ENCODE results near the gene RAMP3.

RAMP3 gene

DNA sequence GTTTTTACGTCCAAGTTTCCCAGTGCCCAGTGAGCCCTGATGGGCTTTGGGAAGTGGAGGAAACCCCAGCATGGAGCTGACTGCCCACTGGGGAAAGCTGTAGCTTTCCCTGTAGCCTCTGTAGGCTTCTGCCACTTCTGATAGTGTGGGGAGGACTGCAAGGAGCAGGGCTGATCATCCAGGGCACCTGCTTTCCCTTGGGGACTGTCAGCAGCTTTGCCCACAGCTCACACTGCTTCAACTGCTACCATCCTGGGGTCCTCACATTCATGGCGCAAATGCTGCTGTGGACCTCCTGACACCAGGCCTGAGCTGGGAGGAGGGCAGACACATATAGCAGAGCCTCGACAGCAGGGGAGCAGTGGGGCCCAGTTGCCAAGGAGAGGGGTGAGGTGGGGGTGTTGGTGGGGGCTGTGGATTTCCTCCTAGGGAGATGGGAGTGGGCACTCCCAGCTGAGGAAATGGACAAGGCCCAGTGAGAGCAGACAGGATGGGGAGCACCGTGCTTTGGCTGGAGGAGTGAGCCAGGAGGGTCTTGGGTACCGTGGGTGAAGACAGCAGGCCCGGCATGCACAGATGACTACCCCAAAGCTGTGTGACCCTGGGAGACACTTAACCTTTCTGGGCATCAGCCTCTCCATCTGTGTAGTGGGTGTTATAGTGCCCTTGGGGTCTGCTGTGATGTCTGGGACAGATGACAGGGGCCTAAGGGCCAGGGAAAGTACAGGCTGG lies 16.2 kb downstream of the RAMP3 start:
- DNase-seq = no peak
- in situ Hi-C loops (cut with MboI; ENCODE audit: low pct_unique_long_range_greater_than_20kb, low sequenced_read_pairs) = no loop called here

DNA sequence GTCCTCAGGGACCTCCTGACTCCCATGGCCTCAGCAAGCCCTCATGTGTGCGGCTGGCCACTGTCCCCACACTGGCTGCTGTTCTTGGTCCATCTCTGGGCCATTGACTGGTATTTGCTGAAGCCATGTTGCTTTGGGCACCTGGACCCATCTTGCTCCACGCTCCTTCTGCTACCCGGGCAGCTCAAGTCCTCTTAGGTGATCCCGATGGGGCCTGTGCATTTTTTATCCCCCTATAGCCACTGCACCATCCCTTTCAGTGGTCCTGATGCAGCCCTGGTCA lies 16.7 kb downstream of the RAMP3 start:
- in situ Hi-C loops (cut with MboI; ENCODE audit: low pct_unique_long_range_greater_than_20kb, low sequenced_read_pairs) = no loop called here
- no peak for DNase-seq

DNA sequence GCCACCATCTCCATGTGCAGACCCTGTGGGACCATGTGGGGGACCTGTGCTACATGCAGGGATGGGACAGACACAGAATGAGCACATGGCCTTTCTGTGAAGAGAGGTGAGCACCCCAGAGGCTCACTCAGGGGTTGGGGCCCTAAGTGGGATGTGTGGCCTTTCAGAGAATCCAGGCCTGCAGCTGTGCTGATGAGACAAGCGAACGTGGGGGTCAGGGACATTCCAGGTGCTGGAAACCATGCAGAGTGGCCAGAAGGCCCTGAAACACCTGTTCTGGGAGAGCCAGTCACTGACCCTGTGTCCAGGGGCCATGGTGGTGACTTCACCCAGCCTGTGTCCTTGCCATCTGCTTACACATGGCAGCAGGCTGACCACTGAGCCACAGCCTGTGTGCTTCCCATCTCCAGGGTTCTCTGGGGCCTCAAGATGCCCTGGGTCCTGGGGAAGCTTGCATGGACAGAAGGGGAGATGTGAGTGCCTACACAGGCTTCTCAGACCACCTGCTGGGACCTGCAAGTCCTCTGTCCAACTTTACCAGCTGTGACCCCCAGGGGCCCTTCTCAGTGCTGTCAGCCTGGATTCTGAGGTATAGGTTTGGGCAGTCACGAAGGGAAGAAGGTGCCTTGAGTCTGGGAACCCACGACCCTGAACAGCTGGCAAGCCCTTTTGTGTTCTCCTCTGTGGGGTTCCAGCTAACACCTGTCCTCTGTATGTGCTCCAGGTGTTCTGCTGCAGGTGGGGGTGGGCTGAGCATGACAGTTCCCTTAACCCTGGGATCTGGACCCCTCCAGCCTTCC lies 17.6 kb downstream of the RAMP3 start:
- no peak for DNase-seq
- in situ Hi-C loops (cut with MboI; ENCODE audit: low pct_unique_long_range_greater_than_20kb, low sequenced_read_pairs) = no loop called here

DNA sequence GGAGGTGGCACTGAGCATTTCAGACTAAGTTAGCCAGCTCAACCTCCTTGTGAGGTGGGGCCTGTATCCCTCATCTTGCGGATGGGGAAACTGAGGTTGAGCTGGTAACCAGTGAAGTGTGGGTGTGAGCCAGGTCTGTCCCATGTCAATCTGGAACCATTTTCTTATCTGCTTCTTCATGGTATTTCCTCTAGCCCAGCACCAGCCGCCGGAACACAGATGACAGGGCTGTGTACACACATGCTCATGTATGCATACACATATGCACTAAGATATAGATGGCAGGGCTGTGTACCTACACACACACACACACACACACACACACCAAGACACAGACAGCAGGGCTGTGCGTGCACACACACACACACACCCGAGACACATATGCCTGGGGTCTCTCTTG lies 18.5 kb downstream of the RAMP3 start:
- no peak for DNase-seq
- in situ Hi-C loops (cut with MboI; ENCODE audit: low pct_unique_long_range_greater_than_20kb, low sequenced_read_pairs) = no loop called here

GRCh38 chr7:45176886-45177731 lies 19.5 kb downstream of the RAMP3 start:
- no peak for DNase-seq
- in situ Hi-C loops (cut with MboI; ENCODE audit: low pct_unique_long_range_greater_than_20kb, low sequenced_read_pairs) = no loop called here

GRCh38 chr7:45177801-45178200 lies 20.2 kb downstream of the RAMP3 start:
- DNase-seq = no peak
- in situ Hi-C loops (cut with MboI; ENCODE audit: low pct_unique_long_range_greater_than_20kb, low sequenced_read_pairs) = no loop called here

- DNase-seq = peak; percentile 16
- in situ Hi-C loops (cut with MboI; ENCODE audit: low pct_unique_long_range_greater_than_20kb, low sequenced_read_pairs) = no loop called here
These were observed 20.9 kb downstream of the RAMP3 start for GRCh38 chr7:45178241-45179225.

GRCh38 chr7:45179666-45180065 lies 22.1 kb downstream of the RAMP3 start:
- in situ Hi-C loops (cut with MboI; ENCODE audit: low pct_unique_long_range_greater_than_20kb, low sequenced_read_pairs) = no loop called here
- DNase-seq = no peak

- DNase-seq = no peak
- in situ Hi-C loops (cut with MboI; ENCODE audit: low pct_unique_long_range_greater_than_20kb, low sequenced_read_pairs) = no loop called here
These were observed 22.7 kb downstream of the RAMP3 start for GRCh38 chr7:45180084-45180986.

GRCh38 chr7:45181286-45181960 lies 23.8 kb downstream of the RAMP3 start:
- in situ Hi-C loops (cut with MboI; ENCODE audit: low pct_unique_long_range_greater_than_20kb, low sequenced_read_pairs) = no loop called here
- DNase-seq = no peak

GRCh38 chr7:45181991-45182855 lies 24.6 kb downstream of the RAMP3 start:
- in situ Hi-C loops (cut with MboI; ENCODE audit: low pct_unique_long_range_greater_than_20kb, low sequenced_read_pairs) = no loop called here
- DNase-seq = no peak

DNA sequence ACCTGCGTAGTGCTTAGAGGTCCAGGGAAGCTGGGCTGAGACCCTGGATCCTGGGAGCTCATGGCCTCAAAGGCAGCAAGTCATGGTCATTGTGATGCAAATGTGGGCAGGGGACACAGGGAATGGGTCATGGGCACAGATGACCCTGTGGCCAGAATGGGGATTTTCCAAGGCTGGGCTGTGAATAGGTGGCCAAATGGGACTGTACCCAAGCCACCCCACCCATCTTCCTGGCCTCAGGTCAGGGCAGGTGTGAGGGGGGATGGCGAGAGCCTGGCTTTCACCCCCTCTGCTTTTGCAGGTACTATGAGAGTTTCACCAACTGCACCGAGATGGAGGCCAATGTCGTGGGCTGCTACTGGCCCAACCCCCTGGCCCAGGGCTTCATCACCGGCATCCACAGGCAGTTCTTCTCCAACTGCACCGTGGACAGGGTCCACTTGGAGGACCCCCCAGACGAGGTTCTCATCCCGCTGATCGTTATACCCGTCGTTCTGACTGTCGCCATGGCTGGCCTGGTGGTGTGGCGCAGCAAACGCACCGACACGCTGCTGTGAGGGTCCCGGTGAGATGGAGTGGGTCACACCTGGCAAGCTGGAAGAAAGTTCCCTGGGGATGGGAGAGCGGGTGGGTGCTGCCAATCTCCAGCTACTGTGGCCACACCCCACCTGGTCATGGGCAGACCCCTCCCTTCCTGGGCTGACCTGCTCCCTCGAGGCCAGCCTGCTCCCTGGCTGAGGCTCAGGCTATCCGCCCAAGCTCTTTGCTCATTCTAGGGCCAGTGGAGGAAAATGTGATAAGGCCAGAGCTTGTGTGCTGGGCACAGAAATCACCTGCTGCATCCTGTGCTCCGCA lies 25.5 kb downstream of the RAMP3 start:
- in situ Hi-C loops (cut with MboI; ENCODE audit: low pct_unique_long_range_greater_than_20kb, low sequenced_read_pairs) = no loop called here
- DNase-seq = no peak

DNA sequence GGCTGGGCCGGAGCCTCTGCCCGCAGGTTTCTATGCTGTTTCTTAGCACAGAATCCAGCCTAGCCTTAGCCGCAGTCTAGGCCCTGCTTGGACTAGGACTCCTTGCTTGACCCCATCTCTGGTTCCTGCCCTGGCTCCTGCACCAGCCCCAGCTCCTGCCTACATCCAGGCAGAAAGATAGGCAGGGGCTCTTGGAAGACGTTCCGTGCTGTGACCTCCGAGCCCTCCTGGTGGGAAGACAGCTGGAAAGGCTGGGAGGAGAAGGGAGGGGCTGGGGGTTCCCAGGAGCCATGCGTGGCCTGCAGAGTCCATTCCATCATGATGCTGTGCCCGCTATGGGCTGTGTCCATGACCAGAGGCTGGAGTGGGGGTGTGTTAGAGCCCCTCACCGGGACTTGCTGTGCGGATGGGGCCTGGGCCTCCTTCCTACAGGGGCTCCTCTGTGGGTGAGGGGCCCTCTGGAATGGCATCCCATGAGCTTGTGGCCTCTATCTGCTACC lies 26.2 kb downstream of the RAMP3 start:
- in situ Hi-C loops (cut with MboI; ENCODE audit: low pct_unique_long_range_greater_than_20kb, low sequenced_read_pairs) = no loop called here
- no peak for DNase-seq

DNA sequence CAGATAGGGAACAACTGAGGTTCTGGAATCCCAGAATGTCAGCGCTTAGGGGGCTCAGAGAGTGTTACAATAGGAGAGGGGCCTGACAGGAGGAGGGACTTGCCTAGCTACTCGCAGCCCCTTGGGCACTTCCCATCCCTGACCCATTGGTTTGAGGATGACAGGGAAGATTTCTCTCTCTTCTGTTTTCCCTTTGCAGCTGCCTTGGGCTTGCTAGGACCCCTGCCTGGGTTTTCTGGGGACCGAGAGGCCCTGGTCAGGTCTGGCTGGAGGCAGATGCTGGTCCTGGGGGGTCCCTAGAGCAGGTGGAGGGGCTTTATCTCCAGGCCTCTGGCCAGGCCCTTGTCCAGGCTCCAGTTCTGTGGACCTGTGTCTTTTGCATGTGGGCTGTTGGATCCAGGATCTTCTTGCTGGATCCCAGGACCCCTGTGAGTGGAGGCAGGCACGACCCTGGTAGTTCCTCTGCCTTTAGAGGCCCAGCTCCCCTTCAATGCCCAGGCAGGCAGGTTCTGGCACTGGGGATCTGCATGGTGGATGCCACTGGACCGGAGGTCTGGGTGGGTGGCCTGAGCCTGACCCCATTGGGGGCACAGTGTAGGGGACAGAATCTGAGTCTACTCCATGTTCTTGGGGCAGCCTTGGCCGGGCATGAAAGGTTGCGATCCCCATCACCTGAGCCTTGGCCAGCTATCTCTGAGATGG lies 26.9 kb downstream of the RAMP3 start:
- no peak for DNase-seq
- in situ Hi-C loops (cut with MboI; ENCODE audit: low pct_unique_long_range_greater_than_20kb, low sequenced_read_pairs) = no loop called here

All from KBM-7 (cell line).